GM15510 (cell line): ENCODE data around the gene ALX4.

Experiments
- POLR2A ChIP-seq: IDR thresholded peaks from 3 replicates; pipeline ENCODE4 v1.6.1; 2011; ENCODE audit warnings: borderline replicate concordance; ENCODE audit not compliant: insufficient read length; ENCODE audit errors: extremely low read depth

Gene ALX4

GRCh38 chr11:44343778-44344422, 34.0 kb upstream of the ALX4 start:
- TF ChIP-seq POLR2A: no peak

GRCh38 chr11:44342616-44343015, 32.7 kb upstream of the ALX4 start:
- TF ChIP-seq POLR2A: no peak

GRCh38 chr11:44340656-44341055, 30.7 kb upstream of the ALX4 start:
- TF ChIP-seq POLR2A: no peak

- TF ChIP-seq POLR2A: no peak
Measured at GRCh38 chr11:44339530-44339883, 29.6 kb upstream of the ALX4 start.

- TF ChIP-seq POLR2A: no peak
Measured at GRCh38 chr11:44338698-44339529, 29.0 kb upstream of the ALX4 start.

GRCh38 chr11:44338026-44338425, 28.1 kb upstream of the ALX4 start:
- TF ChIP-seq POLR2A: no peak

GRCh38 chr11:44335919-44336318, 26.0 kb upstream of the ALX4 start:
- no peak for TF ChIP-seq POLR2A

GRCh38 chr11:44335052-44335760, 25.3 kb upstream of the ALX4 start:
- TF ChIP-seq POLR2A: no peak

GRCh38 chr11:44334356-44335004, 24.5 kb upstream of the ALX4 start:
- no peak for TF ChIP-seq POLR2A

GRCh38 chr11:44333271-44334218, 23.6 kb upstream of the ALX4 start:
- no peak for TF ChIP-seq POLR2A

- no peak for TF ChIP-seq POLR2A
Measured at GRCh38 chr11:44332665-44333064, 22.7 kb upstream of the ALX4 start.

GRCh38 chr11:44329472-44330230, 19.7 kb upstream of the ALX4 start:
- no peak for TF ChIP-seq POLR2A

- no peak for TF ChIP-seq POLR2A
Measured at GRCh38 chr11:44328138-44328660, 18.3 kb upstream of the ALX4 start.
